Fibroblast of the aortic adventitia (primary cell): ENCODE data around the gene TJAP1. TPM values are rescaled to one million over a fixed set of nuclear protein-coding genes. Genes with fewer than 3 reads are reported as not detected.

Source experiments
- DNase-seq: peaks from one replicate; pipeline ENCODE4 v3.0.0-alpha.2; 2010; ENCODE audit warnings: low read depth
- H3K4me3 ChIP-seq: 2 replicates; pipeline ENCODE4 v1.5.1; 2011; ENCODE audit warnings: low read depth, mild to moderate bottlenecking, control low read depth, low read length, moderate library complexity
- small RNA-seq: library from RNA; depleted of rRNA; stranded (forward); fragments of <200 nt; gene quantifications from one replicate; pipeline ENCODE3, GENCODE V24; 2012
- total RNA-seq: library from RNA; depleted of rRNA; stranded (reverse); fragments of >200 nt; gene quantifications from 2 replicates; pipeline ENCODE4 v1.2.3, GENCODE V29; 2012; ENCODE audit warnings: low replicate concordance
- TF ChIP-seq, protein P1 (sequence below): IDR thresholded peaks from 2 replicates; pipeline ENCODE4 v1.5.1; 2011; ENCODE audit warnings: mild to moderate bottlenecking, low read length, control low read depth, inconsistent platforms; ENCODE audit not compliant: insufficient read depth

TJAP1 gene
- total RNA-seq, 1 donor, result 14.2 TPM

- TF ChIP-seq, protein P1, sequence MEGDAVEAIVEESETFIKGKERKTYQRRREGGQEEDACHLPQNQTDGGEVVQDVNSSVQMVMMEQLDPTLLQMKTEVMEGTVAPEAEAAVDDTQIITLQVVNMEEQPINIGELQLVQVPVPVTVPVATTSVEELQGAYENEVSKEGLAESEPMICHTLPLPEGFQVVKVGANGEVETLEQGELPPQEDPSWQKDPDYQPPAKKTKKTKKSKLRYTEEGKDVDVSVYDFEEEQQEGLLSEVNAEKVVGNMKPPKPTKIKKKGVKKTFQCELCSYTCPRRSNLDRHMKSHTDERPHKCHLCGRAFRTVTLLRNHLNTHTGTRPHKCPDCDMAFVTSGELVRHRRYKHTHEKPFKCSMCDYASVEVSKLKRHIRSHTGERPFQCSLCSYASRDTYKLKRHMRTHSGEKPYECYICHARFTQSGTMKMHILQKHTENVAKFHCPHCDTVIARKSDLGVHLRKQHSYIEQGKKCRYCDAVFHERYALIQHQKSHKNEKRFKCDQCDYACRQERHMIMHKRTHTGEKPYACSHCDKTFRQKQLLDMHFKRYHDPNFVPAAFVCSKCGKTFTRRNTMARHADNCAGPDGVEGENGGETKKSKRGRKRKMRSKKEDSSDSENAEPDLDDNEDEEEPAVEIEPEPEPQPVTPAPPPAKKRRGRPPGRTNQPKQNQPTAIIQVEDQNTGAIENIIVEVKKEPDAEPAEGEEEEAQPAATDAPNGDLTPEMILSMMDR, result no peak
- DNase-seq, result no peak
- H3K4me3 ChIP-seq, result no peak overlapping the region
Measured at GRCh38 chr6:43547222-43547621, 69.9 kb downstream of the TJAP1 start.

Small RNA genes within 50 kb of the gene (small RNA-seq; reads per million reads assigned to genes)
- gene MIR6780B (not detected), gene RF00426 (not detected), gene RNU6-1113P (not detected)

Other genes starting within 250 kb of the TJAP1 start
- gene DNPH1, start 248.1 kb upstream of the TJAP1 start, total RNA-seq, result 46.2 and 65.2 TPM in 2 replicates
- not detected in 2 replicates for gene TTBK1, start 234.1 kb upstream of the TJAP1 start, total RNA-seq
- not detected in 2 replicates for gene SLC22A7, start 179.3 kb upstream of the TJAP1 start, total RNA-seq
- gene CRIP3, start 168.7 kb upstream of the TJAP1 start, total RNA-seq, result not detected in 2 replicates
- 14.2 and 19.6 TPM in 2 replicates for gene ZNF318, start 107.9 kb upstream of the TJAP1 start, total RNA-seq
- gene ABCC10, start 50.0 kb upstream of the TJAP1 start, total RNA-seq, result 12.0 and 25.8 TPM in 2 replicates
- 0.36 and 0.98 TPM in 2 replicates for gene DLK2, start 22.0 kb upstream of the TJAP1 start, total RNA-seq
- 0.63 and 0.98 TPM in 2 replicates for gene LRRC73, start 32.8 kb downstream of the TJAP1 start, total RNA-seq
- gene YIPF3, start 39.4 kb downstream of the TJAP1 start, total RNA-seq, result 71.6 and 94.4 TPM in 2 replicates
- gene POLR1C, start 39.5 kb downstream of the TJAP1 start, total RNA-seq, result 27.0 and 45.7 TPM in 2 replicates
- 17.6 and 29.0 TPM in 2 replicates for gene XPO5, start 98.5 kb downstream of the TJAP1 start, total RNA-seq
- gene POLH, start 98.6 kb downstream of the TJAP1 start, total RNA-seq, result 12.4 and 30.6 TPM in 2 replicates
- gene GTPBP2, start 151.7 kb downstream of the TJAP1 start, total RNA-seq, result 32.5 and 61.2 TPM in 2 replicates
- gene MAD2L1BP, start 158.3 kb downstream of the TJAP1 start, total RNA-seq, result 8.3 and 20.6 TPM in 2 replicates
- gene RSPH9, start 167.5 kb downstream of the TJAP1 start, total RNA-seq, result 0.18 and 0.57 TPM in 2 replicates
- 22.6 and 32.4 TPM in 2 replicates for gene MRPS18A, start 210.2 kb downstream of the TJAP1 start, total RNA-seq